Fibroblast of lung (primary cell): ENCODE measurements around the gene CDA. TPM values are rescaled to one million over a fixed set of nuclear protein-coding genes. Genes with fewer than 3 reads are reported as not detected.

Source experiments
- DNase-seq, 2 donors: peaks; one replicate each; pipeline versions ENCODE4 v3.0.0 to v3.0.0-alpha.2; 2010; ENCODE audit warnings: low read depth in 2 of 2
- H2AFZ ChIP-seq: 2 replicates; pipeline ENCODE4 v1.5.1; 2012; ENCODE audit warnings: low read length, control low read depth, inconsistent platforms
- H3K27ac ChIP-seq: 2 replicates; pipeline ENCODE4 v1.5.1; 2011; ENCODE audit warnings: low read length, control low read depth; ENCODE audit not compliant: insufficient read depth
- H3K27me3 ChIP-seq: 2 replicates; pipeline ENCODE4 v1.5.1; 2011; ENCODE audit warnings: mild to moderate bottlenecking, low read length; ENCODE audit not compliant: control insufficient read depth, insufficient read depth
- H3K36me3 ChIP-seq: 2 replicates; pipeline ENCODE4 v1.5.1; 2011; ENCODE audit warnings: low read length; ENCODE audit not compliant: control insufficient read depth, insufficient read depth
- H3K4me1 ChIP-seq: 2 replicates; pipeline ENCODE4 v1.5.1; 2011; ENCODE audit warnings: low read length; ENCODE audit not compliant: control insufficient read depth, insufficient read depth; ENCODE audit errors: extremely low read depth
- H3K4me2 ChIP-seq: 2 replicates; pipeline ENCODE4 v1.5.1; 2011; ENCODE audit warnings: low read length, control low read depth; ENCODE audit not compliant: insufficient read depth; ENCODE audit errors: extremely low read depth
- H3K4me3 ChIP-seq, 4 experiments: fragments of 200-600 bp in 1 of 4; sonication (generic) in 1 of 4; replicated peaks in 1 of 4; 2 replicates each; pipeline ENCODE4 v1.5.1; 2011 to 2016; ENCODE audit warnings: low read length in 4 of 4, low read depth in 3 of 4, mild to moderate bottlenecking in 3 of 4, control low read depth in 2 of 4, inconsistent platforms in 1 of 4, mixed read lengths in 1 of 4; ENCODE audit not compliant: insufficient read depth in 1 of 4; ENCODE audit errors: control extremely low read depth in 1 of 4
- H3K79me2 ChIP-seq: 2 replicates; pipeline ENCODE4 v1.5.1; 2012; ENCODE audit warnings: mild to moderate bottlenecking, low read length, inconsistent platforms; ENCODE audit not compliant: control insufficient read depth, insufficient read depth
- H3K9ac ChIP-seq: 2 replicates; pipeline ENCODE4 v1.5.1; 2011; ENCODE audit warnings: mild to moderate bottlenecking, low read length, control low read depth; ENCODE audit not compliant: insufficient read depth
- H3K9me3 ChIP-seq: 2 replicates; pipeline ENCODE4 v1.5.1; 2012; ENCODE audit warnings: low read depth, low read length; ENCODE audit not compliant: control insufficient read depth, insufficient read depth
- H4K20me1 ChIP-seq: 2 replicates; pipeline ENCODE4 v1.5.1; 2011; ENCODE audit warnings: low read length; ENCODE audit not compliant: control insufficient read depth, insufficient read depth; ENCODE audit errors: extremely low read depth
- CTCF ChIP-seq, 2 donors: IDR thresholded peaks in 1 of 2; conservative IDR thresholded peaks in 1 of 2; 1 replicate in 1 of 2; 2 replicates in 1 of 2; pipeline ENCODE4 v1.5.1; 2011 to 2012; ENCODE audit warnings: low read length in 2 of 2, control low read depth in 1 of 2, inconsistent platforms in 1 of 2, low read depth in 1 of 2, mild to moderate bottlenecking in 1 of 2
- EZH2 ChIP-seq: IDR thresholded peaks from 2 replicates; pipeline ENCODE4 v1.5.1; 2012; ENCODE audit warnings: low read length, control low read depth, mild to moderate bottlenecking; ENCODE audit errors: missing control alignments
- polyA plus RNA-seq, 2 donors: library from polyadenylated mRNA; depleted of rRNA in 1 of 2; stranded (reverse) in 1 of 2; unstranded in 1 of 2; fragments of >200 nt; gene quantifications; 2 replicates each; pipeline ENCODE4 v1.2.1, GENCODE V29; 2011 to 2012; ENCODE audit warnings: missing spikeins in 1 of 2
- total RNA-seq: library from RNA; depleted of rRNA; stranded (reverse); fragments of >200 nt; gene quantifications from 2 replicates; pipeline ENCODE4 v1.2.1, GENCODE V29; 2014

The CDA gene
- total and polyA plus RNA-seq, 2 donors (not counting 1 experiment from before 2014, with no cell fraction given), result 0.50 to 4.2 TPM

GRCh38 chr1:20575541-20576336 is 13.2 kb upstream of the CDA start:
- Histone ChIP-seq H3K4me3 (no peak overlapping the region), H3K27me3 (peaks cover 3% of the 10 kb centered on the region), H3K4me2 (no peak overlapping the region), H3K27ac (no peak overlapping the region), H3K9ac (no peak overlapping the region), H4K20me1 (no peaks in the 10 kb centered on the region), H3K9me3 (no peaks in the 10 kb centered on the region), H3K36me3 (no peaks in the 10 kb centered on the region), H3K4me1 (no peaks in the 10 kb centered on the region), H2AFZ (peak overlapping the region; percentile 10), H3K79me2 (no peaks in the 10 kb centered on the region)
- TF ChIP-seq EZH2, result no peak
- no peak for TF ChIP-seq CTCF (conservative IDR thresholded peaks at IDR 0.05 in 1 of 2, IDR thresholded peaks at IDR 0.05 in 1 of 2; ENCODE audit: low read depth in 1 of 2, low read length in 2 of 2)
- no peak for DNase-seq

GRCh38 chr1:20578062-20578461 is 10.8 kb upstream of the CDA start:
- TF ChIP-seq CTCF (conservative IDR thresholded peaks at IDR 0.05 in 1 of 2, IDR thresholded peaks at IDR 0.05 in 1 of 2; ENCODE audit: low read depth in 1 of 2, low read length in 2 of 2), result no peak
- no peak for TF ChIP-seq EZH2
- no peaks in the 10 kb centered on the region for H3K4me1 ChIP-seq
- H3K79me2 ChIP-seq, result no peaks in the 10 kb centered on the region
- peak in 1 of 2 donors; percentile 36 for DNase-seq
- no peak overlapping the region for H3K4me2 ChIP-seq
- H3K9ac ChIP-seq, result no peak overlapping the region
- peaks cover 3% of the 10 kb centered on the region for H3K27me3 ChIP-seq
- no peaks in the 10 kb centered on the region for H3K36me3 ChIP-seq
- no peaks in the 10 kb centered on the region for H4K20me1 ChIP-seq
- no peak overlapping the region for H3K4me3 ChIP-seq
- H2AFZ ChIP-seq, result no peak overlapping the region
- no peaks in the 10 kb centered on the region for H3K9me3 ChIP-seq
- no peak overlapping the region for H3K27ac ChIP-seq

- Histone ChIP-seq H3K4me2 (no peak overlapping the region), H3K27me3 (no peaks in the 10 kb centered on the region), H4K20me1 (no peaks in the 10 kb centered on the region), H3K9ac (no peak overlapping the region), H3K9me3 (no peaks in the 10 kb centered on the region), H3K4me3 (no peak overlapping the region), H3K36me3 (no peaks in the 10 kb centered on the region), H2AFZ (peak overlapping the region; percentile 0), H3K79me2 (no peaks in the 10 kb centered on the region), H3K27ac (no peak overlapping the region), H3K4me1 (no peaks in the 10 kb centered on the region)
- TF ChIP-seq CTCF (conservative IDR thresholded peaks at IDR 0.05 in 1 of 2, IDR thresholded peaks at IDR 0.05 in 1 of 2; ENCODE audit: low read depth in 1 of 2, low read length in 2 of 2) (no peak), EZH2 (no peak)
- peak in 1 of 2 donors; percentile 70 for DNase-seq
These were observed 10.0 kb upstream of the CDA start for GRCh38 chr1:20578721-20579395.
